Stimulated activated CD4-positive, alpha-beta T cell treated with anti-CD3 and anti-CD28 coated beads, Interleukin-4, amount 100 ng/mL, for 1 hour (primary cell): ENCODE results near the gene IFT52.

ENCODE experiments used
- DNase-seq: peaks from one replicate; pipeline ENCODE4 v3.0.0-alpha.2; 2020

The IFT52 gene

GRCh38 chr20:43695571-43695970 is 104.8 kb downstream of the IFT52 start:
- DNase-seq, result no peak
